GM19468 (cell line): ENCODE measurements around the gene SPHK2.

Source experiments
- ATAC-seq: cut with Tn5 transposase; IDR thresholded peaks from one replicate; pipeline ENCODE4 v1.9.1; 2021; ENCODE audit warnings: mild to moderate bottlenecking, moderate library complexity, moderate number of reproducible peaks; ENCODE audit not compliant: unreplicated experiment; ENCODE audit errors: extremely low read depth

SPHK2 gene

GRCh38 chr19:48603001-48603400 lies 16.3 kb upstream of the SPHK2 start:
- ATAC-seq: no peak

DNA sequence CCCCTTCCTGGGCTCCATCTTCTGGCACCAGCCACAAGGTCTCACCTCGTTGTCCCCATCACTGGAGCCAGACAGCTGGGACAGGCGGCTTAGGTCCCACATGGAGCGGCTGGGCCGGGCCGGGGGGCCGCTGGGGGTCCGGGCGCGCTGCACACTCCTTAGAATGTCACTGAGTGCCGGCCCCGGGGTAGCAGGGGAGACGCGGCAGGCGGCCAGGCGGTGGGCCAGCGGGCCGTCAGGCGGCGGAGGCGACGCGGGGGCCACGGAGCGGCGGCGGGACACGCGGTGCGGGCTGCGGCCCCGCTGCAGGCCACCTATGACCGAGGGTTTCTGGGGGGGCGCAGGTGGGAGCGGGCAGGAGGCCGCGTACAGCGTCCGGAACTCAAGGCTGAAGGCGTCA lies 15.9 kb upstream of the SPHK2 start:
- no peak for ATAC-seq

DNA sequence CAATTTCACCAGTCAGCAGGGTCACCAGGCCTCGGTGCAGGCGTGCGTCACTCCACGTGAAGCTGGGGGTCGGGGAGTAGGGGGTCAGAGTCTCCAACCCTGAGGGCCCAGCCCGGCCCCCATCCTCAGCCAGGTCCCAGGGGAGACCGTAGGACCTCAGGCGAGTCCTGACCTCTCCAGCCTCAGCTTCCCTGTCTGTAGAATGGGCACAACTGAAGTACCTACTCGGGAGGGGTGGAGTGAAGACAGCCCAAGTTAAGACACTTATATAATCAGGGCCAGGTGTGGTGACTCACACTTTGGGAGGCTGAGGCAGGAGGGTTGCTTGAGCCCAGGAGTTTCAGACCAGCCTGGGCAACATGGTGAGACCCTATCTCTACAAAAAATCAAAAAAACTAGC lies 15.5 kb upstream of the SPHK2 start:
- ATAC-seq: no peak

DNA sequence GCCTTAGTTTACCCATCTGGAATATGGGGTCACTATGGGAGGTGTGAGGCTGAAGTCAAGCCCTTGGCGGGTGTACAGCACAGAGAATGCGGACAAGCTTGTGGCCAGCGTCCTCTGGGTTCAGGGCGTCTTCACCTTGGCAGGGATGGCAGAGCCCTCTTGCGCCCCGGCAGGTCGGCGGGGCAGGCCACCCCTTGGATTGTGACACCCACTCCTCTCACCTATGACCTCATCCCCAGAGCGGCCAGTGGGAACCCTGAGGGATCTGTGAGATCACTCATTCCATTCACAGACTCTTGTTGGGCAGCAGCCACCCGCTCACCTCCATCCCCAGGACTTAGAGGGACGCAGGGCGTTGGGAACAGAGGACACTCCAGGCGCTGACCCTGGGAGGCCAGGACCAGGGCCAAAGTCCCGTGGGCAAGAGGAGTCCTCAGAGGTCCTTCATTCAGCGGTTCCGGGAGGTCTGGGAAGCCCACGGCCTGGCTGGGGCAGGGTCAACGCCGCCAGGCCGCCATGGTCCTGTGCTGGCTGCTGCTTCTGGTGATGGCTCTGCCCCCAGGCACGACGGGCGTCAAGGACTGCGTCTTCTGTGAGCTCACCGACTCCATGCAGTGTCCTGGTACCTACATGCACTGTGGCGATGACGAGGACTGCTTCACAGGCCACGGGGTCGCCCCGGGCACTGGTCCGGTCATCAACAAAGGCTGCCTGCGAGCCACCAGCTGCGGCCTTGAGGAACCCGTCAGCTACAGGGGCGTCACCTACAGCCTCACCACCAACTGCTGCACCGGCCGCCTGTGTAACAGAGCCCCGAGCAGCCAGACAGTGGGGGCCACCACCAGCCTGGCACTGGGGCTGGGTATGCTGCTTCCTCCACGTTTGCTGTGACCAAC lies 12.6 kb upstream of the SPHK2 start, which contains the start of gene SPACA4:
TSS of gene SPACA4 (plus strand) at position 280 of the 896 bp plus-strand sequence. CDS start at position 517, 237 bp downstream.
- no peak for ATAC-seq

- ATAC-seq: no peak
These were observed 11.9 kb upstream of the SPHK2 start for GRCh38 chr19:48607359-48607755.

GRCh38 chr19:48608798-48609263 lies 10.5 kb upstream of the SPHK2 start:
- ATAC-seq: no peak

GRCh38 chr19:48609571-48610108 lies 9.7 kb upstream of the SPHK2 start:
- ATAC-seq: no peak

GRCh38 chr19:48611872-48612271 lies 7.4 kb upstream of the SPHK2 start:
- ATAC-seq: no peak

GRCh38 chr19:48613024-48613851 lies 6.1 kb upstream of the SPHK2 start:
- ATAC-seq: no peak

DNA sequence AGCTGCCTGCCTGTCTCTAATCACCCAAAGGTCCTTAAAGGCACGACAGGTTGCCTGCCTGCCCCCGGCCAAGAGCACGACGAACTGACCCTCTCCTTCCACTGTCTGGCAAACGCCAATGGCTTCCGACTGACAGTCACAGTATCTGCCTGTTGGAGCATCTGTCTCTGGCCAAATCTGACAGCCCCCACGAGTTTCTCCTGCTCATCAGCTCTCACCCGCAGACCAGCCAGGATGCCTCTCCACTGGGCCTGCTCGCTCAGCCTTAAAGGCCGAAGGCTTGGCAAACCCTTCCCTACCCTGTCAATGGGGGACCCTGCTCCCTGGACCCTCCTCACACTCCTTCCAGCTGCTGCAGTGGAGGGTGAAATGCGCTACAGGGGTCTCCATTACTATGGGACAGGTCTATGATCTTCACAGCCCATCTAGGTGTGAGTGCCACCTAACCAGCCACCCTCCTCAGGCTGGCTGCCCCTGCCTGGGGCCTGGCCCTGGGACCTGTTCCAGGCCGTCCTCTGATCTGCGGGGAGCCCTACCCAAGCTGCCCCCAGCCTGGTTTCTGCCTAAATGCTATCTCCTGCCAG lies 5.4 kb upstream of the SPHK2 start:
- no peak for ATAC-seq

- no peak for ATAC-seq
These were observed 4.7 kb upstream of the SPHK2 start, which contains the start of gene FAM83E for GRCh38 chr19:48614436-48615230. TSS of gene FAM83E (minus strand) at chr19:48615076. CDS start at chr19:48613372, 1,704 bp downstream.

DNA sequence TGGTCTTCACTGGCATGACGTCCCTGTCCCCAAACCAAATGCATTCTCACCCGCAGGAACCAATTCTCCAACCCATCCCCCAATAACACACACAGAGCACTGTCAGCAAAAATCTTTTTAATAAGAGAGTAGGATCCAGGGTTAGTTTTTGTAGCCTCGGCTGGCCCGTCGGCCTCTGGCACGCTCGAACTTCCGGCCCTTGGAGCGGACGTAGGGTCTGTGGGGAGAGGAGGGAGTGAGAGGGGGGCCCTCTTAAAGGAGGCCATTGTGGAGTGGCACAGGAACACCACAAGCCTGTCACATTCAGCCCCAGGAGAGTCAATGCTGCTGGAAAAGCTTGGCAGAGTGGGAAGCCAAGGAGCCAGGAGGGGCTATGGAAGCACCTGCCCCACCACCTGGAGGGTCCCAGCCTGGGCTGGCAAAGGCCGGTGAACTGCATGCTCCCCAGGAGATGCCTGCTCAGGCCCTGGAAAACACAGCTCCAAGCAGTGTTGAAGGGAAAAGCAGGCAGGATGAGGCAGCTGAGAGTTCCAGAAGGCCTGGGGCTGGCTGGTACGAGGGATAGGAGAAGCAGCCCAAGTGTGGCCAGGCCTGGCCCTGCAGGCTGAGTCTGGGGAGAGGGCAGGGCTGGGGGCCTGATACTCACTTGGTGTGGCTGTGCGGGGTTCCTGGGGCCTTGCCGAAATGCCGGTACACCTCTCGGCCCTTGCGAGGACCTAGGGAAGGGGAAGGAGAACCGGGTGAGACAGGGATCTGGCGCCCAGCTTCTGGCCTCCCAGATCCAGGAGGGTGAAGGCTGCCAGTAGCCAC lies 3.9 kb upstream of the SPHK2 start:
- ATAC-seq: no peak

DNA sequence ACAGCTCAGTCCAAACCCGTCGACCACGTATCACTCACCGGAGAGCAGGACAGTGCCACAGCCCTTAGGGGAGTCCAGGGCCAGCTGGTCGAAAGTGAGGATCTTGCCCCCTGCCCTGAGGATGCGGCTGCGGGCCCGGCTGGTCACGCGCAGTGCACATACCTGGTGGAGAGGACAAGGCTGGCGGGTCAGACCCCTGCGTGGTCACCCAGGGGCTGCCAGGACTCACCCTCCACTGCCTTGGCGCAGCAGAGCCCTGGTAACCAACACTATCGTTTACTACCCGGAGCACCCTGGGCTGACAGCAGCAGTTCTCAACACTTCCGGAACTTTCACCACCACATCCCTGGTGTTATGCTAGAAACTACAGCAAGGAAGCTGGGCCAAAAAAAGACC lies 3.3 kb upstream of the SPHK2 start:
- no peak for ATAC-seq

DNA sequence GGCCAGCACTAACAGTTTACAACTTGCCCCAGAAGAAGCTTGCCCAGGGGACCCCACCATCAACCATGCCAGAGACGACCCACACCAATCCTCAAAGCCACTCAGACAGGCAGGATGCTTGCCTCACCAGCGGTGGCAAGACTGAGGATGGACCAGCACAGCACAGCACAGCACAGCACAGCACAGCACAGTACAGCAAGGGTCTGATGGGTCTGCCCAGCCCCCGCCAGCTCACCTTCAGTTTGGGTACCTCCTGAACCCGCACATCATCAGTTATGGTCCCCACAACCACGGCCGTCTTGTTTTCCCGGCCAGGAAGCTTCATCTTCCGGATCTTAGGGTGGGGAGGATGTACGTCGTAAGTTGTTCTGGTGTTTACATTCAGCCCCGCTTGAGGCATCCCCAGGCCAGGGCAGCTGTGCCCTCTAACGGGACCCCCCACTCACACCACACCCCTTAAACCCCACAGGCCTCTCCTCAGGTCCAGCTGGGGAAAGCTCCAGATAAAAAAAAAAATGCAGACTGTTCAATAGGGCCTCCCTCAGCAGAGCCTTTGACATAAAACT lies 2.7 kb upstream of the SPHK2 start:
- ATAC-seq: no peak

- no peak for ATAC-seq
These were observed 2.0 kb upstream of the SPHK2 start for GRCh38 chr19:48617146-48617937.

- ATAC-seq: no peak
These were observed 909 bp upstream of the SPHK2 start for GRCh38 chr19:48618278-48618915.
